ENCODE measurements around the gene DCAF4L1. TPM values are rescaled to one million over a fixed set of nuclear protein-coding genes. Genes with fewer than 3 reads are reported as not detected.

DCAF4L1 gene
- total and polyA plus RNA-seq, 2 of the 4 experiments (the other 2 are of a cell fraction): 0.07 to 0.18 TPM

GRCh38 chr4:41939016-41939626, 42.4 kb upstream of the DCAF4L1 start:
- no peak overlapping the region for H4K8ac ChIP-seq (ENCODE audit: low read depth in 2 of 2, low read length in 2 of 2)
- WGBS, 2 experiments (ENCODE audit: extremely low coverage in 2 of 2, insufficient read length in 1 of 2): 60% methylated on average over 1 of the region's 3 CpGs; no CpG with 5 or more reads in 1 of the 2 experiments
- no TSS peak for BruUV-seq (replicated peaks)
- peaks cover 7% of the 10 kb centered on the region for H3K4me1 ChIP-seq (ENCODE audit: control insufficient read depth, insufficient read depth, low read length)
- no peak overlapping the region for H3K4ac ChIP-seq (ENCODE audit: low read depth, low read length)
- no peak overlapping the region for H3K14ac ChIP-seq (replicated peaks; ENCODE audit: low read depth, low read length)
- H3K36me3 ChIP-seq (ENCODE audit: control insufficient read depth, insufficient read depth, low read length): peaks cover 5% of the 10 kb centered on the region
- H4K20me1 ChIP-seq (ENCODE audit: insufficient read depth, low read length): peaks cover 8% of the 10 kb centered on the region; the same call in 1 of the 2 replicates
- TF ChIP-seq MAFK (IDR thresholded peaks at IDR 0.05; ENCODE audit: low read depth, low read length) (peak; percentile 75), POLR2A (IDR thresholded peaks at IDR 0.05; ENCODE audit: low read depth, low read length) (no peak), CEBPB (IDR thresholded peaks at IDR 0.05; ENCODE audit: low read depth, low read length) (peak; percentile 95)
- peaks cover 5% of the 10 kb centered on the region; the same call in 1 of the 2 replicates for H3K9me1 ChIP-seq (ENCODE audit: insufficient read depth, low read length)
- H3K23ac ChIP-seq (ENCODE audit: low read depth, low read length): peak overlapping the region; percentile 24; the same call in 1 of the 2 replicates
- H2AK9ac ChIP-seq (replicated peaks; ENCODE audit: low read depth, low read length, poor library complexity): no peak overlapping the region
- no peak overlapping the region for H2BK120ac ChIP-seq (ENCODE audit: low read depth, low read length)
- H2BK15ac ChIP-seq (ENCODE audit: low read depth, low read length): no peak overlapping the region
- H2BK20ac ChIP-seq (ENCODE audit: low read depth, low read length): no peak overlapping the region
- in situ Hi-C loops (cut with MboI; ENCODE audit: low sequenced_read_pairs) (no loop called here), dilution Hi-C loops (cut with HindIII; ENCODE audit: low sequenced_read_pairs, unreplicated experiment) (no loop called here), intact Hi-C loops (cut with micrococcal nuclease) (no loop called here)
- H3K9ac ChIP-seq (ENCODE audit: low read depth, low read length): 0 out of 2 replicates have a peak overlapping the region, but pooled peaks have one; percentile 38
- no peak overlapping the region for H3K18ac ChIP-seq (ENCODE audit: low read depth, low read length)
- H3K4me3 ChIP-seq (ENCODE audit: insufficient read depth, low read depth, low read length): no peak overlapping the region
- H3K27me3 ChIP-seq (ENCODE audit: control insufficient read depth, insufficient read depth, low read length): no peaks in the 10 kb centered on the region
- peak; percentile 60 for DNase-seq
- no peak overlapping the region for H2AK5ac ChIP-seq (ENCODE audit: low read depth, low read length)
- H3K79me1 ChIP-seq (ENCODE audit: low read depth in 1 of 2, low read length in 2 of 2): peaks cover 6 to 28% of the 10 kb centered on the region in 2 experiments
- CTCF ChIA-PET: no interaction called here
- no peak overlapping the region for H4K5ac ChIP-seq (ENCODE audit: low read depth, low read length)
- POLR2A ChIA-PET (ENCODE audit: unreplicated experiment): no interaction called here
- no peak overlapping the region for H3K56ac ChIP-seq (ENCODE audit: extremely low read depth, insufficient read depth, low read length)
- no peak overlapping the region for H2BK5ac ChIP-seq (ENCODE audit: low read depth, low read length, poor library complexity, severe bottlenecking)
- no peak overlapping the region for H4K91ac ChIP-seq (ENCODE audit: insufficient read depth, low read depth, low read length)
- H3K27ac ChIP-seq (ENCODE audit: insufficient read depth, low read length): no peak overlapping the region
- no peak overlapping the region for H3K4me2 ChIP-seq (ENCODE audit: low read depth, low read length)
- no peak overlapping the region for H2AFZ ChIP-seq (replicated peaks; ENCODE audit: low read length, poor library complexity)
- no peak for ATAC-seq (ENCODE audit: low read depth)
- H3K9me3 ChIP-seq (ENCODE audit: control insufficient read depth, insufficient read depth, low read length): no peaks in the 10 kb centered on the region

Measured in IMR-90 (cell line).